Endometrial microvascular endothelial cells (primary cell): ENCODE measurements around the gene TEX10. TPM values are rescaled to one million over a fixed set of nuclear protein-coding genes. Genes with fewer than 3 reads are reported as not detected.

Experiments
- in situ Hi-C: cut with HindIII; loops from 2 replicates; pipeline ENCODE4 v1.10.0; 2017; ENCODE audit warnings: low sequenced_read_pairs, low pct_unique_long_range_greater_than_20kb; ENCODE audit errors: inconsistent ontology term
- total RNA-seq: library from RNA; depleted of rRNA; stranded (reverse); fragments of >200 nt; gene quantifications from one replicate; pipeline ENCODE4 v1.2.3, GENCODE V29; 2015; ENCODE audit errors: inconsistent ontology term

TEX10 gene
- total RNA-seq, 1 donor from 2014 or later, result 33.7 TPM

DNA sequence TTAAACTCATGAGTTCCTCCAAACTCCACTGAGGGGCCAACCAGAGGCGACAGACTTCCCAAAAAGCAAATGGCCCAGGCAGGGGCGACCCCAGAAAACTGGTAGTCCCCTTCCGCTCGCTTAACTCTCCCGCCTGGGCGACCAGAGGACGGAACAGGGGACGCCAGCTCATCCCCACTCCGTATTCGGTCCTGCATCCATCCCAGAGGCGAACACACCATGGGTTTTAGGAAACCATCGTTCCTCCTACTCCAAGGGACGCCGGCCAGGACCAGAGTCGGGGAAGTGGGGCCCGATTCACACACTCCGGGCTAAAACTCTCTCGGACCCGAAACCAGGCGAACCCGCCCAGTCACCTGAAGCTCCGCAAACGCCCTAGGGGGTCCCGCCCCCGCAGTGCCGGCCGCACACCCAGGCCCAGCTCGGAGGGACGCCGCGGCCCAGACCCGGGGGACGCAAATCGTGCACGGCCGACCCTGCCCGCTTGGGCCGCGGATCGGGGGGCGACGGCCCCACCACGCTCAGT is 478 bp downstream of the TEX10 start:
- in situ Hi-C loops, result no loop called here

DNA sequence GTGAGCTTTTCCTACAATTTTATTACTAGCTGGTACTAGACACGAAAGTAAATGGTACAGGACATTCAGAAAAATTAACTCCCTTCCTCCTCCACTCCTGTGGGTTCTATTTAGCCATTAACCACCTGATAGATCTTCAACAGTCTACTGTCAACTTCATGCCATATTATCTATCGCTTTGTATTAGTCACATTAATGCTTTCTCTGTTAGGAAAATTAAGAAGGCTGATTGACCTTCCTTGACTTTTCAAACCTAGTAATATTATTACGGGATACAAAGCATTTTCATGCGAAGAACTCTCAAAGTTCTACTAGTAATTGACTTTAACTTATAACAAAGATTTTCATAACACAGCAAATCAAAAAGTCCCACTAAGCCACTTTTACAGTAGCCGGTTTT is 1.2 kb downstream of the TEX10 start:
- in situ Hi-C loops, result no loop called here

DNA sequence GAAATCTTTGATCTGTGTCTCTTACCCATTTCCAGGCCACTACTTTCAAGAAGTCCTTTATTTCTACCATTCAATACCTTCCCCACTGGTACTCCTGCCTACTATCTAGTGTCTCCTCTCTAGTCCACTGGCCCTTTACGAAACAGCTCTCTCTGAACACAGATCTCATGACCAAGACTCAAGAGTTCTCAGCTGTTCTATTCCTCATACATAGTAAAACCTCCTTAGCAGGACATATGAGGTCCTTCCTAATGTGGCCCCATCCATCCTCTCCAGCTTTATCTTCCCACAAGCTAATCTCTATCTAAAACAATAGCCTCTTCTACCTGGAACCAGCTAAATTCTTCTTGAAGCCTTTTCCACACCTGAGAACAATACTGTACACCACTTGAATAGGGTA is 2.6 kb downstream of the TEX10 start:
- in situ Hi-C loops, result no loop called here

DNA sequence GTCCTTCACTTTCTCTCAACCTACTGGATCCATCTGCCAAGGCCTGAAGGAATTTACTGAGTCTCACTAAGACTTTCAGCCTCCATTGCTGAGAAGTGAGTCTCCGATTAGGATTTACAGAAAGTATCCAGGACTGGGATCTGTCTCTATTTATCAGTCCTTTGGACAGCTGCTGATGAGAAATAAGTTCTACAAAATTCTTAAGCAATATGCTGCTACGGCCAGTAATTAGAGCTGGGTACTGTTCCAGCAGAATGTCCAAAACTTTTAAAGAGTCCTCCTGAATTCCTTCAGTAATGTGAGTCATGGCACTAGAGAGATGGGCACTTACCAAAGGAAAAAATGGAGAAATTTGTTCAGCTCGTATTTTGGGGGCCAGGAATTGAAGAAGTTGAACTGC is 5.9 kb downstream of the TEX10 start:
- in situ Hi-C loops, result loop anchor here (25.0 kb wide), 1 partner anchor 90 kb away; the partner anchor contains the start of gene MSANTD3

DNA sequence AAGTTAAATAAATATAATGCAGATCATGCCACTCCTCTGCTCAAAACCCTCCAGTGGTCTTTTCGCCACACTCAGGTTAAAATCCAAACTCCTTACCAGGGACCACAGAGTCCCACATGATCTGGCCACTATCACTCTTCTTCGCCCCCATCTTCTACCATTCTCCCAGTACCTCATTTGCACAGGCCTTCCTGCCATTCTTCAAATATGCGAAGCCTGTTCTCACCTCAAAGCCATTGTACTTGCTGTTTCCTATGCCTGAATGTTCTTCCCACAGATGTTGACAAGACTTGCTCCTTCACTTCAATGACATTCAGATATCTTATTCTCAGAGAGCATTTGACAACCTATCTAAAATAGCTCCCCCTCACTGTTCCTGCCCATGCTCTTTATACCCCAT is 10.9 kb downstream of the TEX10 start:
- in situ Hi-C loops, result loop anchor here (25.0 kb wide), 1 partner anchor 95 kb away; the partner anchor contains the start of gene MSANTD3

DNA sequence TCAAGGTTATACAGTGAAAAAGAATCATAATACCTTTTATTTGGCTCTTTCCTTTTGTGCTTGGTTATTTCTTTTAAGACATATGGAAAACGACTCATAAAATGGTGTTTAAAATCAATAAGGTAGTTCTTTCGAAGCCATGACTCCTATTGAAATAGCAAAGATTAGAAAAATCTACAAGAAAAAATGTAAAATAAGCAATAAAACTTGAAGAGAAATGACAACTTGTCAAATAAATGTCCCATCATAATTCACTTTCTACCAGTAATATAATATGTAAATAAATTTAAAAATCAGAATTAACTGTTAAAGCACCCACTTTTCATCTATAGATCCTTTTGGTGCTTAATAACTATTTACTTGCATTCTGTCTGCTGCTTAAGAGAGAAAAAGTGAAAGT is 12.5 kb downstream of the TEX10 start:
- in situ Hi-C loops, result loop anchor here (25.0 kb wide), 1 partner anchor 97 kb away; the partner anchor contains the start of gene MSANTD3

DNA sequence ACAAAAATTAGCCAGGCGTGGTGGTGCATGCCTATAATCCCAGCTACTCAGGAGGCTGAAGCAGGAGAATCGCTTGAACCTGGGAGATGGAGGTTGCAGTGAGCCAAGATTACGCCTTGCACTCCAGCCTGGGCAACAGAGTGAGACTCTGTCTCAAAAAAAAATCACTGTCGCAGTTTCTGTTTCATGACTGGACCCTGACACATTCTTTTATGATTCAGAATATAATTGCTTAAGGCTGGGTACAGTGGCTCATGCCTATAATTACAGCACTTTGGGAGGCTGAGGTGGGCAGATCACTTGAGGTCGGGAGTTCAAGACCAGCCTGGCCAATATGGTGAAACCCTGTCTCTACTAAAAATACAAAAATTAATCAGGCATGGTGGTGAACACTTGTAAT is 14.0 kb downstream of the TEX10 start:
- in situ Hi-C loops, result loop anchor here (25.0 kb wide), 1 partner anchor 99 kb away; the partner anchor contains the start of gene MSANTD3

DNA sequence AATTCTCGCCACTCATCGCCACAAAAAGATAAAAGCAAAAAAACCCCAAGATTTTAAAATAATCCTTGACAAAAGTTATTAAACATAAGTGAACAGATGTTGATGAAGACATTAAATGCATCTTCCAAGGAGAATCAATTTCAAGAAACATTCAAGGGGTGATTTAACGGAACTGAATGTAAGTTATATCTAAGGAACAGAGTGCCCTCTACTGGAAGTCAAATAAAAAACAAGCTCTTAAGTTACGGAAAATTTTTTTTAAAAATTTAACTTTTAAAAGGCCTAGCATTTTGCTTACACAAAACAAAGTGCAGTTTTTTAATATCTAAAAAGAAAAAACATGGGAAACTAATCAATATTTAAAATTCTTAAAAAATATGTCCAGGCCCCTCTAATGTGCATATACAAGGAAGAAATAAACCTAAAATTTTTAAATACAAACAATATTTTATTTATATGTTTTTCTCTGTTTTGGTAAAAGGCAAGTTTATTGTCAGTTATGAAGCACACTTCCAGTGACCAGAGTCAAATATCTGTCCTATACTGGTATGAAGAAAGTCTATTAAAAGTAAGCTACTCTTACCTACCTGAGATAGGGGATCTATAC is 28.0 kb downstream of the TEX10 start:
- in situ Hi-C loops, result loop anchor here (25.0 kb wide), 1 partner anchor 113 kb away; the partner anchor contains the start of gene MSANTD3

DNA sequence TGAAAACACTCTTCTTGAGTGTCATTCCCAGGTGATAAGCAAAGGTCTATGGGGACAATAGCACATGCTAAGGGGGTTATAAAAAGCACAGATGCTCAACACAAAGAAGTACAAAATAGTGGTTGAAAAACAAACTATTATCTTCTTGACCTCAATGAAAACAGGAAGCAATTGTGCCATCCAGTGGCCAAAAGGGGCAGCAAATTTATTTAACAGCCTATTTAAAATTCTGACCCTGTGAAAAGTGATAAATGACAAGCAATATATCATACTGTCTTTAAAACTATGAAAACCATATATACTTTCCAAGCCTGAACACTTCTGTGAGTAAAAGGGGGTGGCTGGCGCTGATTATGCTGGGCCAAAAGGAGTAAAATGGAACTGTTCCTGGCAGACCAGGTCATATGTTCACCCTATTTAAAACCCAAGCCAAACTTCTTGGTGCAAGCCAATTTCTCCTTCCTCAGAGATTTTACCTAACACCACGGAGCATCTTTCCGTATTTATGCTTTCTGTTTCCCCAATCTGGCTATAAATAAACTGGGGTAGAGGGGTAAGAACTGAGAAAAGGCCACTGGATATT is 29.7 kb downstream of the TEX10 start:
- in situ Hi-C loops, result no loop called here

DNA sequence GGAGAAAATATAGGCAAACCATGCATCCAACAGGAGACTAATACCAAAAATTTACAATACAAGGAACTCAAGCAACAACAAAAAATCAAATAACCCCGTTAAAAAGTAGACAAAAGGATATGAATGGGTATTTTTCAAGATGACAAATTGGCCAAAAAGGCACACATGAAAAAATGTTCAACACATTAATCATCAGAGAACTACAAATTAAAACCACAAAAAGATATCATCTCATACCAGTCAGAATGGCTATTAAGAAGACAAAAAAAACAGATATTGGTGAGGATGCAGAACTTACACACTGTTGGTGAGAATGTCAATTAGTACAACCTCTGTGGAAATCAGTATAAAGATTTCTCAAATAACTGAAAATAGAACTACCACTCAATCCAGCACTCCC is 35.0 kb downstream of the TEX10 start:
- in situ Hi-C loops, result no loop called here

DNA sequence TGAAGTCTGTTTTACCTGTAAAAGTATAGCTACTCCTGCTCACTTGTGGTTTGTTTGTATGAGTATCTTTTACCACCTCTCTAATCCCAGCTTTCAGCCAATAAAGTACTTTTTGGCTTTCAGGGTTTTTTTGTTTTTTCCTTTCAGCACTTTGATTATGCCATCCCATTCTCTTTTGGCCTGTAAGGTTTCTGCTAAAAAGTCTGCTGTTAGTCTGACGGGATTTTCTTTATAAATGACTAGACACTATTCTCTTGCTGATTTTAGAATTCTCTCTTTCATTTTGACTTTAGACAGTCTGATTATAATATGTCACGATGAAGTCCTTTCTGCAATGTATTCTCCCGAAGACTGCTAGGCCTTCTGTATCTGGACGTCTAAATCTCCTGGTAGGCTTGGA is 37.2 kb downstream of the TEX10 start:
- in situ Hi-C loops, result no loop called here

DNA sequence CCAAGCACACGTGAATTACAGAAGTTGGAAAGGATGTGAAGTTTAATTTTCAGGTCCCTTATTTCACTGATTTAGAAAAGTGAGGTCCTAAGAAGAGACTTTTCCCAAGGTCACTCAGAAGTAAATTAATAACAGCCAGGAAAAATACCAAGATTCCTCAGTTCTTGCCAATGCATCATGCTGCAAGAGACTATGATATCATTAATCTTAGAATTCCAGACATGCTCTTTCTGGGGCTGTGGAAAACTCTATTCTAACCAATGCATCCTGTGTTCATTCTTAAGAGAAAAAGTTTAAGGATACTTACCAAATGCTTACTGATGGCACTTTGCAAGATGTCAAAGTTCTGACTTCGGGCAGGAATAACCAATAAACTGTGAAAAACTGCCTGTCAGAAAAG is 42.8 kb downstream of the TEX10 start:
- in situ Hi-C loops, result no loop called here

DNA sequence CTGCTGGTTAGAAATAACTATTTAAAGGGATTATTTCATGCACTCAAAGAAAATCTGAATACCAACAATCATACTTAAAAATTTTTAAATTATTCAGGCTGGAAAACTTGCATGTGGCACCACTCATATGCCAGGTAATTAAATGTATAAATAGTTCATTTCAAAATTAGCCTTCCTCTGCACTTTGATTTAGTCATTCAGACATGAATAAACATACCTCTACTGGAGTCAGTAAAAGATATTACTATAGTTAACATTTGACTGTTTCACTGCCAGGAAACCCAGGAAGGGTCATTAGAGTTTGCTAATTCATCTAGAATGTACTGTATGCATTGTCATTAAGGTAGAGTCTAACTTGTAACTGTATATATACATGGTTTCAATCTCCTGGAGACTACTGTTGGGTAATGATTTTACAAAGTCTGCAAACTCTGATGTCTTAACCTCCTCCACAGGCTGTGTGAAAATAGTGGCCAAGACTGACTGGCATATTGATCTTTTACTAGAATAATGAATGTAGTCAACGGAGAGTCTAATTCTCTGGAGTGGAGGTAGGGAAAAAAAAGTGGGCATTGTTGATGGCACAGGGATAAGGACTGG is 43.7 kb downstream of the TEX10 start:
- in situ Hi-C loops, result no loop called here

DNA sequence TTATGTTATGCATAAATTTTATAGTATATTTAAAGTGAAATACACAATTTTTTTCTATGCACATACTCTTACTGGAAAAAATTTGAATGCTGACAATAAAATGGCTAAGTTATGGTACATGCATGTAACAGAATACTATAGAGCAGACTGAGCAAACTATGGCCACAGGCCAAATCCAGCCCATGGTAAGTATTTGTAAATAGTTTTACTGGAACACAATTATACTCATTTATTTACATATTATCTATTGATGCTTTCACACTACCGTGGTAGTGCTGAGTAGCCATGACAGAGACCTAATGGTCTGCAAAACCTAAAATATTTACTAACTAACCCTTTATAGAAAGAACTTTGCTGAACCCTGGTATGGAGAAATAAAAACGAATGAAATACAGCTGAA is 45.7 kb downstream of the TEX10 start:
- in situ Hi-C loops, result no loop called here

DNA sequence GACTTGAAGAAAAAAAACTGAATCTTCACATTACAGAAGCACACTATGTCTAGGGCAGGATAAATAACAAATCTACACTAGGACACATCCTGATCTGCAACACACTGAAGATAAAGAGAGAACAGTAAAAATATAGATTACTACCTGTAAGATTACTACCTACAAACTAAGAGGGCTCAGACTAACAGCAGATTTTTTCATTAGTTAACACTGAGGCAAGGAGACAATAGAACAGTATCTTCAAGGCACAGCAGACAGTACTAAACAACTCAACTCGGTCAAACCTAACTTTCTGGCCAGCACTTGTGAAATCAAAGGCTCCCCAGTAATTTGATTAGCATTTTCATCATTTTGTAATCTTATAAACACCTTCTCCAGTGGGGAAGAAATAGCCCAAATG is 46.5 kb downstream of the TEX10 start:
- in situ Hi-C loops, result no loop called here

DNA sequence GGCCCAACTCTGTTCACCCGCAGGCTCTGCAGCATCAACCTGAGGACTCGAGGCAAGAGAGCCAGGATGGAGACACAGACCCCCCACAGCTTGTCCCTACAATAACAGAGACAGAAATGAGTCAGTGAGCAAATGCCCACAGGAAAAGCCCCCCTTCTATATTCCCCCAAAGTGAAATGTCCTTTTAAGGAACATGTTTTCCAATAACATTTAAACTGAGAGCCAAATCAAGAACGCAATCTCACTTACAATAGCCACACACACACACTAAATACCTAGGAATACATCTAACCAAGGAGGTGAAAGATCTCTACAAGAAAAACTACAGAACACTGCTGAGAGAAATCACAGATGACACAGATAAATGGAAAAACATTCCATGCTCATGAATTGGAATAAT is 49.0 kb downstream of the TEX10 start:
- in situ Hi-C loops, result no loop called here

DNA sequence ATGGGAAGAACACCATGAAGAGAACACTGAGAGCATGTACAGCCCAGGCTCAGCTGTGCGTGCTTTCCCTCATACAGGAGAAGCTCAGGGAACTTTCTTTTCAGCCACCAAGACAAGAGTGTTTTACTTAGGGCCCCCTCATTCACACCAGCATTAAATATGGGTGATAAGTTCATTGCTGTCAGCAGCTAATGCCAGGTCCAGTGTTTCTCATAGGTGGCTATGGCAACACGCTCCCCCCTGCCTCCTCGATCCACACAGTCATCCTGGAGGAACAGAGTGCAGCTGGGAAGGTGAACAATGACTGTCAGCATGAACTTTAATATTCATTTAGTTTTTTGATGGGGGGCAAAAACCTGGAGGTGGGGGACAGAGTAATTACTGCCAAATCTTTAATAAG is 54.4 kb downstream of the TEX10 start:
- in situ Hi-C loops, result no loop called here

DNA sequence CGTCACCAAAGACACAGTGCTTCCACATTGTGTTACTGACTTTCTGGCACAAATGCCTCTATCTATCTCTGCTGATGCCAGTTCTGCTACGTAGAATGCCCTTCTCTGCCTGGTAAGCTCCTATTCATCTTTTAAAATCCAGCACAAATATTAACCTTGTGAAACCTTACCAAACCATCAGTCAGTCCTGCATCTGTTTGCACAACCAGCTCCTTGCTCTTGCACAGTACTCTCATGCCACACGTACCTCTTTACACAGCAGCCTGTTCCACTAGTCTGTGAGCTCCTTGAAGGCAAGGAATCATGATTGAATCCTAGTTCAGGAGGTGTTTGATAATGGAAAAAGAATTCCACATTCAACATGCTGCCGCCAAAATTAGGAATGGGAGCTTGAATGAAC is 56.3 kb downstream of the TEX10 start:
- in situ Hi-C loops, result no loop called here

DNA sequence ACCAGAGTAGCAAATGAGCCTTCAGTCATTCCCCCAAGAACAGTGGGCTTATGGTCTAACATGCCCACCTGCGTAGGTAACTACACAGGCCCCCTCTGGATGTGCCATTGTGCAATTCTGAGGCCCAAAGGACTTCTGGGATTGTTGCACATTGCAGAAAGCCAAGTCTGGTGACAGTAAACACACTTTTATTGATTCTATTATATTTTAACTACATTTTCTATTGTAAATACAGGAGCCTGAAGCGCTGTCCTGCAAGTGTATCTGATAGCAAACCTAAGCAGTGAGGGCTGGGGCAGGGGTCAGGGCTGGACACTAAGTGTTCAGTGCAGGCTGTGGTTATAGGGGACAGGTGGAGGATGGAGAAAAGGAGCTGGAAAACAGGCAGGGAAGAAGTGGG is 57.5 kb downstream of the TEX10 start:
- in situ Hi-C loops, result no loop called here

DNA sequence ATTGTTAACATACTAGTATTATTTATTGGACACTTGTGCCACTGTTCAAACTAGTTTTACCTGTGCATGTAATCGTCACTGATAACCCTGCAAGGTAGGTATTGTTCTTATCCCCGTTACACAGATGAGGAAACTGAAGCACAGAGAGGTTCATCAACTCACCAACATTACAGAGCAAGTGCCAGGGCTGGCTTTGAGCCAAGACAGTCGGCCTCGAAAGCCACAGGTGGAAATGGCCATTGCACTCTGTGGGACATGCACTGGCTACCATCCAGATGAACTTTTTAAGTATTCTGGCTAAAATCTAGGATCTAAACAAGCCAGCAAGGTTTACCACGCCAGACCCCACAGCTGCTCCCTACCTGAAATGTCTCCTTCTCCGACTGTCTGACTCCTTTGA is 57.9 kb downstream of the TEX10 start:
- in situ Hi-C loops, result no loop called here
